ENCODE measurements around the gene GLB1L3.
A peak's percentile ranks its signal among the peaks of the same experiment; 100 is the strongest.

The GLB1L3 gene, protein sequence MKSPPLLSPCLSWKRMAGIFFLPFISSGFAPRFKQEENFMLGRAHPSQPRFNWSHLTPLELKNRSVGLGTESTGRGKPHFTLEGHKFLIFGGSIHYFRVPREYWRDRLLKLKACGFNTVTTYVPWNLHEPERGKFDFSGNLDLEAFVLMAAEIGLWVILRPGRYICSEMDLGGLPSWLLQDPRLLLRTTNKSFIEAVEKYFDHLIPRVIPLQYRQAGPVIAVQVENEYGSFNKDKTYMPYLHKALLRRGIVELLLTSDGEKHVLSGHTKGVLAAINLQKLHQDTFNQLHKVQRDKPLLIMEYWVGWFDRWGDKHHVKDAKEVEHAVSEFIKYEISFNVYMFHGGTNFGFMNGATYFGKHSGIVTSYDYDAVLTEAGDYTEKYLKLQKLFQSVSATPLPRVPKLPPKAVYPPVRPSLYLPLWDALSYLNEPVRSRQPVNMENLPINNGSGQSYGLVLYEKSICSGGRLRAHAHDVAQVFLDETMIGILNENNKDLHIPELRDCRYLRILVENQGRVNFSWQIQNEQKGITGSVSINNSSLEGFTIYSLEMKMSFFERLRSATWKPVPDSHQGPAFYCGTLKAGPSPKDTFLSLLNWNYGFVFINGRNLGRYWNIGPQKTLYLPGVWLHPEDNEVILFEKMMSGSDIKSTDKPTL

DNA sequence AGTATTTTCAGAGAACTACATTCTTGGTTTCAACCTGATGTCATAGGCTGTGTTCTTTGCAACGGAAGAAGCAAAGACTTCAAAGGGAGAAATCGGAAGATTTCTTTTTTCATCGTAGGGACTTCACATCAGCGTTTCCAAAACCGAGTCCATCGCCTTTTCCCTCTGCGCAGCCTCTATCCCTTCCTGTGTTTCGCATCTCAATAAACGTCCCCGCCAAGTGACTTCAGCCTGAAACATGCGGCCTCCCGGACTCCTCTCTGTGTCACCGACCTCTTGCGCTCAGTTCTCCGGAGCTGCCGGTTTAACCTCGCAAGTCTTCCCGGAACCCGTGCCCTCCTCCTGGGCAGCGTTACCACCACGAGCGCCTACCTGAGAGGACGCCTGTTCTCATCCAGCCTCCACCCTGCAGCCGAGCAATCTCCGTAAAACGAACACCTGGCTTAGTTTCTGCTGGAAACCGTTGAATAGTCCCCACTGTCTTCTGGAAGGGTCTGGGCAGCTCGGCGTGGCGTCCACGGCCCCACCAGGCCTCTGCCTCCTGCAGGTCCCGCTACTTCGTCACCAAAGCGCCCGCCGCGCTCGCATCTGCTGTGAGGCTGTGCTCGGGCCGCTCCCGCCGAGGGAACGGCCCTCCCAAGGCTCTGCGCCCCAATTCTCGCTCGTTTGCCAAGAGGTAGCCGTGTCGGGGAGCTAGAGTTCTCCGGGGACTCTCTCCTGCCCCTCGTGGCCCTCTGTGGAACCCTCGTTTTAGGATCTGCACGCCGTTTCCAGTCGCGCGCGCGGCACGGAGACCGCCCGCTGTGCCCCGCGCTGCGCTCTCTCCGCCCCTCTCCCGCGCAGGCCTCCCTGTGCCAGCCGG, at the start of gene GLB1L3:
TSS of gene GLB1L3 (plus strand) at position 846 of the 862 bp plus-strand sequence. CDS start 362 bp downstream, outside the sequence.
- DNase-seq (ENCODE audit: low spot score) = no peak

DNA sequence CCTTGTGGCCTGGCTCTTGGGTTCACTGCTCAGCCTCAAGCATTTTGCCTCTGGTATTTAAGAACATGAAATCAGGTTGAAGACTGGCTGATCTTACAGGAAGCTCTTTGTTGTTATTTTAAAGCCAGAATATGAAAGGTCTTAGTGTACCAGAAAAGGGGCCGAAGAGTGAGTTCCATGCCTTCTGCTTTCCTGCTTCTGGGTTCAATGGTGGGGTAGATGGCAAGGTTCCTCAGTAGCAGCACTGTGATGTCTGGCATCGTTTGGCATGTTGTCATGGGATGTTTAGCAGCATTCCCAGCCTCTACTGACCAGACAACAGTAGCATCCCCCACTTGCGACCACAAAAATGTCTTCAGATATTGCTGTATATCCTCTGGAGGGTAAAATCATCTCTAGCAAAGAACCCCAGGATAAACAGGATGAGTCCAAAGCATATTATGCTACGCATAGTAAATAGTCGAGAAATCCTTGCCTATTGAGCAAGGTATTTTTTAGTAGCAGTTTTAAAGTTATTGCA, 49.3 kb upstream of the GLB1L3 start:
- DNase-seq (ENCODE audit: low spot score) = no peak

DNA sequence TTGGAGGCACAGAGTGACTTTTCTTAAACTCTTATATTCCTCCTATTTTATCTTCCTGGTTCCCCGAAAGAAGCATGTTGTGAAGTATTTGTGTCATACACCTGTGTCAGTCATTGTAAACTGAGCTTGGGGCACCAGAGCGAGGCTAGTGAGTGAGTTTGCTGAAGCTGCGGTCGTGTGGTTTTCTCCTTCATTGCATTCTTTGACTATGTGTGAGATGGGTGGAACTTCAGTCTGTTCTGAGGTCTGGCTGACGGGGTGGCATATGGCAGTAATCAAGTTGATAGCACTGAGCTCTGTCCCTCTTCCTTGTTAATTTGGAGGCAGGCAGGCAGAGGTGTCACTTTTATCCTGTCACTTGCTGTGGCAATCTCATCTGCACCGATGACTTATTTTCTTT, 47.6 kb upstream of the GLB1L3 start:
- no peak for DNase-seq (ENCODE audit: low spot score)

DNA sequence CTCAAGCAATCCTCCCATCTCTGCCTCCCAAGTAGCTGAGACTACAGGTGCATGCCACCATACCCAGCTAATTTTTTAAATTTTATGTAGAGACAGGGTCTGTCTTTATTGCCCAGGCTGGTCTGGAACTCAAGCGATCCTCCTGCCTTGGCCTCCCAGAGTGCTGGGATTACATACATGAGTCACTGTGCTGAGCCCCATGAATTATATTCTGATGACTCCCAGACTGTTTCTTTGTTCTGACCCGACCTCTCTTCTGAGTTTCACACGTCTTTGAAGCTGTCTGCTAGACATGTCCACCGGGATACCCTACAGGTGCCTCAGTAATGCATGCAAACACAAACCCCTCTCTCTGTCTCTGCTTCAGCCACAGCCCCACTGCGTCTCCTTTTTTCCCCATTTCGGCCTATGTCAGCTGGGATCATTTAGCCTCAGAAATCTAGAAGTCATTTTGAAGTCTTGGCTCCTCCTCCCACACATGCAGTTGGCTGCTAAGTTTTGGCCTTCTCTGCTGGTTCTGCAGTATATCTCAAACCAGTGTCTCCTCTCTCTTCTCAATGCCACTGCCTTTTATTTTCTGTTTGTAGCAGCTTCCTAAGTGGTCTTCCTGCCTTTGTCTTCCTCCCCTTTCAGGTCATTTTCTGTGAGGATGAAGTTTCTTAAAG, 46.9 kb upstream of the GLB1L3 start:
- no peak for DNase-seq (ENCODE audit: low spot score)

DNA sequence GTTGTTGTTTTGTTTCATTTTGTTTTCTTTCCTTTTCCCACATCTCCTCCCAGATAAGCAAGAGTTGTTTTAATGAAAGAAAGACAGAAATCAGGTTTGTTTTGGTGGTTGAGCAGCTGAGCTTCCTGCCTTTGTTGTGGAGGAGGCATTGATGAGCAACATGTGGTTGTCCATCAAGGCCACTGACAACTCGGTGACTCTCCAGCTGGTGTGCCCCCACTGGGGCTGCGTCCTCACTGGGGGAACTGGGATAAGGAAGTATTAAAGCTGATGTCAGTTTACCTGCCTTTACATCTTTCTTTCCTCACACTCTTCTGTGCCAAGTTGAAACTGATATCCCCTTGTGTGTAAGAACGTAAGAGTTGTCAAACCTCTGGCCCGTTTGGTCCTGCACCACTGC, 45.8 kb upstream of the GLB1L3 start:
- DNase-seq (ENCODE audit: low spot score) = no peak

DNA sequence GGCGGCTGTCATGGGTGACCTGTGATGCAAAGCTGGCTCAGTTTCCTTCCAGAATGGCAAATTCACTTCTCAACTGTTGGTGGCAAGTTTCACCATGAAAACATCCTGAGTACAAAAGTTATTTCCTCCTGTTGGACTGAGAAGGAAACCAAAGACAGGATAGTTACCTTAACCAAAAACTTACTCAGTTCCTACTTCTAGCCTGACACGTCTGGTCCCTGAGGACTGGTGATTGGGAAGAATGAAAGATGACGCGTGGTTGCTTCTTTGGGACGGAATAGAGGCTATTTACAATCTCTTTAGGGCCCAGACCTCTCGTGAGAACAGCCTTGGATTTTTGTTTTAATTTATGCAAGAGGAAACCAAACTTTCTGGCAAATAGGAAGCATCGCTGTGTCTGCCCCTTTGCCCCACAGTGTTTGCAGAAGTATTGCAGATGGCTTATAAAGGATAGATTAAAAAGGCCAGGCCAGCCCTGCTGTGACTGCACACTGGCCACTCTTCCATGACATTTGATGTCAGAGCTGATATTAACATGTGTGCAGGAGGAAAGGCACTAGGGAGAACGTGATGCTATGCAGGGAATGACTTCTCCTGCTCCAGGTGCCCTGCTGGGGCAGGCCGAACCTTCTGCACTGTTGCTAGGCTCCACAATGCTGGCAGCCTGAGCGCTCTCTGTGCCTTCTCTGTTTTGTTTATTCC, 44.1 kb upstream of the GLB1L3 start:
- no peak for DNase-seq (ENCODE audit: low spot score)

DNA sequence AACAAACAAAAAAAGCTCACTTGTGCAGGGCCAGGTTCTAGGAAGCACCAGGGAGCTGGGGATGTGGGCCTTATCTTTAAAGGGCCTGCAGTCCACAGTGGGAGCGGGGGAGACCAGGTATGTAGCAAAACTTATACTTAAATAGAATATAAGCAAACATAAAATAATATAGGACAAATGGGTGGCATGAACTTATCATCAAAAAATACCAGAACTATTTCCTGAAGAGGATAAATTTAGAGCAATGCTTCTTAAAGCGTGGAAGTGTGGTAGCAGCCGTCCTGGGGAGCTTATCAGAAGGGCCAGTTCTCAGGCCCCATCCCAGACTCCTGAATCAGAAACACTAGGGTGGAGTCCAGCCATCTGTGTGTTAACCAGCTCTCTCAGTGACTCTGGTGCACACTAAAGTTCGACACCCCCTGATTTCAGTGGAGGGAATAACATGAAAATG, 42.4 kb upstream of the GLB1L3 start:
- DNase-seq (ENCODE audit: low spot score) = peak; percentile 51

DNA sequence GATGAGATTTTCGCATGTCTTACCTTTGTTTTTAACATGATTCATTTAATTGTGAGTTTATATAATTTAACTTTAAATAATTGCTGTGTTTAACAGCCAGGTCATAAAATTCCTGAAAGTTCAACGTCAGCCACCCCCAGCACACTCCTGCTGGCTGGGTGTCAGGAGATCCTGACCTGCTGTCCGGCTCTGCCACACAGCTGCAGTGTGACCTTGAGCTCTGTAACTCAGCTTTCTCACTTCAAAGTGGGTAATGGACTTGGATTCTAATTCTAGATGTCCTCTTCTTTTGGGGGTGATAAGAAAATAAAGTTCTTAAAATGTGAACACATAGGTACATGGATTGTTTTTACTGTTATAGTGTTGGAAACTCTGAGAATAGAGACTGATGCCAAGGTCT, 40.8 kb upstream of the GLB1L3 start:
- no peak for DNase-seq (ENCODE audit: low spot score)

DNA sequence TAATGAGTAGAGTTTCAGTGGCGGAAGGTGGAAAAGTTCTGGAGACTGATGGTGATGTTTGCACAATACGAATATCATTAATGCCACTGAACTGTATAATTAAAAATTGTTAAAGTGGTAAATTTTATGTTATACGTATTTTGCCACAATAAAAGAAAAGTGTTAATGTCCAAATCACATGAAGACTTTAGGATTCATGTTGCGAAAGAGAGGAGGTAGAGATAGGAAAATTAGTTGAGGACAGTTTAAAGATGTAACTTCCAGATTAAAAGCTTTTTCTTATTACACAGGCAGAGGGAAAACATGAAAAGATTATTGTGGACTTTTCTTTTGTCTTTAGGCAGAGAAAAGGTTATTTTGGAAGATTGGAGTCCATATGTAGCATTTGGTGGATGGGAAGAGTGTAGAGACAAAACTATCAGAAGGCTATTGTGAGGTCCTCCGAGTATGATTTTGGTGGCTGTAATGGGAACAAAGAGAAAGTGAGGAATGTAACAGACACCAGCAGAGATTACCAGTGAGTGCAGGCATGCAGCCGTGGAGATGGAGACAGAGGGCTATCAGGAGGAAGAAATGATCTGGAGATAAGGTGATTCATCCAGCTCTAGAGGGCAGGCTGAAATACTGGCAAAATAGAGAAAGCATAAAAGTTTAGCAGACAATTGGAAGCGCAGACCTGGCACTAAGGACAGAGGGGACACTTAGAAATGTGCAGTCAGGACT, 39.2 kb upstream of the GLB1L3 start:
- no peak for DNase-seq (ENCODE audit: low spot score)

DNA sequence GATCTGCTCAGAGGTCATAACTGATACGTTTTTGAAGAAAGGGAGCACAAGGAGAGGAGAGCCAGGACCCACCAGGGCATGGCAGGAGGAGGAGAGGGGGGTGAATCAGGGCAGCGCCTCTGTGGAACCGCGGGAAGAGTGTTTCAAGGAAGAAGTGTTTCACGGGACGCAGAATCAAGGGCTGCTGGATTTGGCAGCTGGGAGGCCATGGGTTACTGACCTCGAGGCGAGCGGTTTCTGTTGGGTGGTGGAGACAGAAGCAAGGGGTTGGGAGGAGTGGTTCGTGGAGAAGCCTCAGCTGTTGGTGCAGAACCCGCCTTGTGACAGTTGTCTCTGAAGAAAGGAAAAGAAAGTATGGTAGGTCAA, 38.6 kb upstream of the GLB1L3 start:
- no peak for DNase-seq (ENCODE audit: low spot score)

DNA sequence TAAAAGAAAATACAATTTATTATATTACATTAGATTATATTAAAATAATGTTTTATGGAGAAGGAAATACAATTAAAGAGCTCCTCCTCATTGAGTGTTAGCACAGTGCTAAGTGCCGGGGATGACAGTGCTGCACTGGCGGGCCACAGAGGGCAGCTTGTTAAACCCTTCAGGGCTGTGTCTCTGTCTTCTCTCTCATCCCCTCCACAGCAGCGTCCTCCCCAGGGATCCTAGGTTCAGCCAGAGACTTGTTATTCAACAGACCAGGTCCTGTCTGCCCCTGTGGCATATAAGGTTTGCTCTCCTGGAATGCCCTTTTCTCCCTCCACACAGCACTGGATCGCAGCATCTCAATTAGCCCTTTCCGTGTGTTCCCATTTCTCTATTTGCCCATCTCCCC, 37.2 kb upstream of the GLB1L3 start:
- DNase-seq (ENCODE audit: low spot score) = no peak

DNA sequence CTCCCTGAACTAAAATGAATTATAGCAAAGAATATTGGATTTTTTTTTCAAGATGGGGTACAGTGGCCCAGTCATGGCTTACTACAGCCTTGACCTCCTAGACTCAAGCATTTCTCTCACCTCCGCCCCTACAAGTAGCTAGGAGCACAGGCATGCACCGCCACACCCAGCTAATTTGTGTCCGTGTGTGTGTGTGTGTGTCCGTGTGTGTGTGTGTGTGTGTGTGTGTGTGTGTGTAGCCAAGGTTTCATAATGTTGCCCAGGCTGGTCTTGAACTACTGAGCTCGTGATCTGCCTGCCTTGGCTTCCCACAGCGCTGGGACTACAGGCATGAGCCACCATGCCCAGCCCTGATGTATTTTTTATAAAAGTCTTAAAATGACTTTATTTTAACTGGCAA, 35.6 kb upstream of the GLB1L3 start:
- no peak for DNase-seq (ENCODE audit: low spot score)

DNA sequence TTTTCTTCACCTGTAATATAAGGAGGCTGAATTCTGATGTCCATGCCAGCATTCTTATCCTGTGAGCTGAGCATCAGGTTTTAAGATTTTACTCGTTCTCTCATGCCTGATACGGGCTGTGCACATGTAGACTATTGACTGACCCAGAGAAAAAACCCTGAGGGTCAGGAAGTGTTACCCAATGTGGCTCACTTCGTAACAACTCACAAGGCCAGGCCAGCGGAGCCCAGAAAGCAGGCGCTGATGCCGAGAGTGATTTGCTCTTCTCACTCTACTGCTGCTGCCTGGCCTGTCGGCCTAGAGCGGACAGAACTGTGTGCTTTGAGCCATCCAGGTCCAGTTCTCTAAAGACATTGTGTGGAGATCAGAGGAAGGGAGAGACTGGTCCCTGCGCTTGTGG, 33.8 kb upstream of the GLB1L3 start:
- no peak for DNase-seq (ENCODE audit: low spot score)

DNA sequence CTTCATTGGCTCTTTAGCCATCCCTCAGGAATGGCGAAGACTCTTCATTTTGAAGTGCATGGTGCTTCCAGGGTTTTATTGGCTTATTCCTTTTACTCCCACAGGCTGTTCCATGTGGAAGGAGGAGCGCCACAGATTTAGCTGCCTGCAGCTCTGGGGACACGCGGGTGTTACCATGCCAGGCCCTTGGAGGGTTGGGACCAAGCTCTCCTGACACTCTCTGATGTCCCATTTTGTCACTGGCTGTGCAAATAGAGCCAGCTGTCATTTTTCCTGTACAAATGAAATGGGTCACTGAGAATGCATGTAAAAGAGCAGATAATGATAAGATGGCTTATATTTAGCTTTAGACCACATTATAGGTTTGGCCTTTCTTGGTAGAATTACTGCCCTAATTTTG, 32.3 kb upstream of the GLB1L3 start:
- DNase-seq (ENCODE audit: low spot score) = no peak

DNA sequence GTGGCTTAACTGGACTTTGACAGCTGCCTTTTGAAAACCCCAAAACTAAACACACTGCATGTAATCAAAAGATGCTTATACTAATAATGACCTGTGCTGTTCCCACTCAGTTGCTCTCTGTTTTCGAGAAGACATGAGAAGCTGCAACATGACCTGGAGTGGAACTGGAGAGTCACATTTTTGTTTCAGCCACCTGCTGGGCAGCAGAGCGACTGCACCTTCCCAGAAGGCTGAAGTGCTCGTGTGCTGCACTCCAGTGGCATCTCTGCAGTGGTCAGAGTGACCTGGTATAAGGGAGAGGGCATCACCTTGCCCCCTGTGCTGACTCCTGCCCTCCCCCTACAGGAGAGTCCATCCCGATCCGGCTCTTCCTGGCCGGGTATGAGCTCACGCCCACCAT, 31.6 kb upstream of the GLB1L3 start:
- DNase-seq (ENCODE audit: low spot score) = no peak

DNA sequence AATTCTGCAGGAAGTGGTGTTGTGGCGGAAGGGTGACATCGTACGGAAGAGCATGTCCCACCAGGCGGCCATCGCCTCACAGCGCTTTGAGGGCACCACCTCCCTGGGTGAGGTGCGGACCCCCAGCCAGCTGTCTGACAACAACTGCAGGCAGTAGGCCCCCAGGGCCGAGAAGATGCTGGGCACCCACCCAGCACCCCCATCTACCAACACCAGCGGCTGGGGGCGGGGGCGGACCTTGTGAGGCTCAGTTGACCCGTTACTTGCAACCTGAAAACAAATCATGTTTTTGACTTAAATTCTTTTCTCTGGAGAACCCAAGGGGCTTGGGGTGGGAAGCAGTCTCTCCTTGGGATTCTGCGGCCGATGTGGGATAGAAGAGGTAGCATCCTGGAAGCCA, 30.7 kb upstream of the GLB1L3 start:
- DNase-seq (ENCODE audit: low spot score) = no peak

DNA sequence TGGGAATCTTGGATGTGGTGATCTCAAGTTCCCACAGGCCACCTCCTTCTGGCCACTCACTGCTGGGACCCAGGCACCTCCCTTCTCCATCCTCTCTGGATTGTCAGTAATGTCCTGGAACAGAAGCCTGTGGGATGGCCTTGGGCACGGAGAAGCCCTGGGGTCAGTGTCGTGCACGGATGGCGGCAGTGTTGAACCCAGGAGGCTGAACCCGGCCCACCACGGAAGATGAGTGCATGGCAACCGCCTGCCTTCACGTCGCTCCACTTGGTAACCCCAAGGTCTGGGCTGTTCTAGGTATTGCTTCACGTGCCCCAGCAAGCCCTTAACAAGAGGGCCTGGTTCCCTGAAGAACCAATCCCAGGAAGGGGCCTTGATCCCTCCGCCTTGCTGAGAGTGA, 30.1 kb upstream of the GLB1L3 start:
- no peak for DNase-seq (ENCODE audit: low spot score)

DNA sequence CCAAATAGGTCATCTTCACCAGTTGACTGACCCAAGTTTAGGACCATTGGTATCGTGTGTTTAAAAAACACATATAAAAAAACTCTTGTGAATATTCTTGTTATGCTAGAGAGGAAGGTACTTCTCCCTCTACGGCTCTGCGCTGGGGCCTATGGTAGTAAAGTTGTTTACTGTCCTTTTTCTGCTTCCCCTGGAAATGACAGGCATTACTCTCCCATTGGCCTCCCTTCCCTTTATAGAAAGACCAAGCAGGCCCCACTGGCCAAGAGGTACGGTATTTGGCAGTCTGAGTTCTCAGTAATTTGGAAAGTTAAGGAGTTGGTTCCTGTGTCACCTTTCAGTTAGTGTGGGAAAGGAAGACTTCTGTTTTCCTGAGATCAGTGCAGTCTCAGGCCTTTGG, 29.5 kb upstream of the GLB1L3 start:
- DNase-seq (ENCODE audit: low spot score) = no peak

DNA sequence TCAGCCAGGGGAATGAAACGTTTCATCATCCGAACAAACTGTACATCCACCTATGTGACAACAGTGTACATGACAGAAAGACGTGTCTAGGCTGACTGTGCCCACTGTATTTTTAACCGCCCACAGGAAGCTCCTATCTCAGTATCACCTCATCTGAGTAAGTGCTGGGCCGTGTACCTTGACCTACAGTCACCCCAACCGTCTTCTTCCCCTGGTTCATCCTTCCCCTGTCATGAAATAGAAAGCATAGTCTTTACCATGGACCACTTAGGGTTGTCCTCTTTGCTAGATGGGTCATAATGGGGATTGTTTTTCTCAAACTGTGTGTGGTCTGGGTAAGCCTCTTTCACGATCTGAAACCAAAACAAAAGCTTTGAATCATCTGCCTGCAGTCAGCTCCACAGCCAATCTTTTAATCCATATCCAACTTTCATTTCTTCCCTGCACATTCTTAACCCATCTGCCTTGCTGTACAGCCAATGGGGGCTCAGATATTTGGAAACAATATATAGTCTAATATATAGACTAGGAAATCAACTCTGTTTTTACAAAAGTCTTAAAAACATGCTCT, 27.2 kb upstream of the GLB1L3 start:
- DNase-seq (ENCODE audit: low spot score) = no peak

DNA sequence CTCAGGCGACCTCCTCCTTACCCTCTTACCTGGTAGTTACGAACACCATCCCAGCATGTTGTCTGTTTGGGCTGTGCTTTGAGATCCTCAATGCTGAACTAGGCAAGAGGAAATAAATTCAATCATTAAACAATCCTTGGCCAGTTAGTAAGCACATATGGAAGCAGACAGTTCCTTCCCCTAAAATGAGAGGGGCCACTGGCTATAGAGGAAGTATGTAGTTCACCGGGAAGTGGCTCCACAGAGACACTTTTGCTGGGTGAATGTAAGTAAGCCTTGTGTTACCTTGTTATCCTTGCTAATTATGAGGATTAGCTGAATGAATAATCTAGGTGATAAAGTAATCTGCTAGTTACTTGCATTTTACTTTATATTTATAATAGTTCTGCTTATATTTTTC, 25.9 kb upstream of the GLB1L3 start:
- DNase-seq (ENCODE audit: low spot score) = no peak

Data from hematopoietic multipotent progenitor cell treated with erythropoietin and hydrocortisone succinate and interleukin-3 and kit ligand, for 17 days (in vitro differentiated cells).